Measurements from ENCODE around the gene MAFF.

The MAFF gene

GRCh38 chr22:38207898-38208432, 6.2 kb downstream of the MAFF start:
- Histone ChIP-seq H3K9me3 (ENCODE audit: insufficient read depth, low read length, severe bottlenecking) (no peaks in the 10 kb centered on the region), H3K9ac (ENCODE audit: low read depth, low read length) (no peak overlapping the region), H3K27ac (ENCODE audit: low read length) (no peak overlapping the region), H4K20me1 (ENCODE audit: insufficient read depth, low read length) (peaks cover 25% of the 10 kb centered on the region), H3K4me3 (ENCODE audit: low read depth in 1 of 2, low read length in 2 of 2) (no peak overlapping the region), H3K27me3 (ENCODE audit: insufficient read depth, low read length, poor library complexity) (peaks cover 2% of the 10 kb centered on the region), H3K79me2 (ENCODE audit: insufficient read depth, low read length) (no peaks in the 10 kb centered on the region), H3K4me1 (ENCODE audit: insufficient read depth, low read length) (peaks cover 15% of the 10 kb centered on the region), H2AFZ (ENCODE audit: low read depth, low read length) (no peak overlapping the region), H3K4me2 (ENCODE audit: insufficient read depth, low read length) (no peak overlapping the region), H3K36me3 (ENCODE audit: insufficient read depth, low read length) (no peaks in the 10 kb centered on the region)
- DNase-seq (no peak), ATAC-seq (ENCODE audit: insufficient read depth, low read depth) (no peak)
- TF ChIP-seq EZH2 (IDR thresholded peaks at IDR 0.05; ENCODE audit: borderline replicate concordance, low read depth, low read length, severe bottlenecking) (no peak), CTCF (IDR thresholded peaks at IDR 0.05; ENCODE audit: borderline replicate concordance, extremely low read depth, low read length, poor library complexity, severe bottlenecking) (no peak)

GRCh38 chr22:38208551-38208968, 6.8 kb downstream of the MAFF start:
- peaks cover 28% of the 10 kb centered on the region for H4K20me1 ChIP-seq (ENCODE audit: insufficient read depth, low read length)

GRCh38 chr22:38211556-38211955, 9.8 kb downstream of the MAFF start:
- DNase-seq (no peak), ATAC-seq (ENCODE audit: insufficient read depth, low read depth) (no peak)
- Histone ChIP-seq H3K9me3 (ENCODE audit: insufficient read depth, low read length, severe bottlenecking) (no peaks in the 10 kb centered on the region), H3K27me3 (ENCODE audit: insufficient read depth, low read length, poor library complexity) (no peaks in the 10 kb centered on the region), H3K9ac (ENCODE audit: low read depth, low read length) (no peak overlapping the region), H3K36me3 (ENCODE audit: insufficient read depth, low read length) (no peaks in the 10 kb centered on the region; the same call in 1 of the 2 replicates), H2AFZ (ENCODE audit: low read depth, low read length) (no peak overlapping the region), H4K20me1 (ENCODE audit: insufficient read depth, low read length) (peaks cover 8% of the 10 kb centered on the region; the same call in 1 of the 2 replicates), H3K79me2 (ENCODE audit: insufficient read depth, low read length) (no peaks in the 10 kb centered on the region), H3K4me2 (ENCODE audit: insufficient read depth, low read length) (no peak overlapping the region), H3K4me1 (ENCODE audit: insufficient read depth, low read length) (no peaks in the 10 kb centered on the region), H3K4me3 (ENCODE audit: low read depth in 1 of 2, low read length in 2 of 2) (no peak overlapping the region), H3K27ac (ENCODE audit: low read length) (no peak overlapping the region)
- no peak for TF ChIP-seq EZH2 (IDR thresholded peaks at IDR 0.05; ENCODE audit: borderline replicate concordance, low read depth, low read length, severe bottlenecking)
- no peak for TF ChIP-seq CTCF (IDR thresholded peaks at IDR 0.05; ENCODE audit: borderline replicate concordance, extremely low read depth, low read length, poor library complexity, severe bottlenecking)

More at GRCh38 chr22:38208551-38208968, 6.8 kb downstream of the MAFF start:
- no peak for TF ChIP-seq CTCF (IDR thresholded peaks at IDR 0.05; ENCODE audit: borderline replicate concordance, extremely low read depth, low read length, poor library complexity, severe bottlenecking)
- no peak for TF ChIP-seq EZH2 (IDR thresholded peaks at IDR 0.05; ENCODE audit: borderline replicate concordance, low read depth, low read length, severe bottlenecking)
- Histone ChIP-seq H2AFZ (ENCODE audit: low read depth, low read length) (no peak overlapping the region), H3K4me1 (ENCODE audit: insufficient read depth, low read length) (peaks cover 9% of the 10 kb centered on the region), H3K9ac (ENCODE audit: low read depth, low read length) (no peak overlapping the region), H3K9me3 (ENCODE audit: insufficient read depth, low read length, severe bottlenecking) (no peaks in the 10 kb centered on the region), H3K4me3 (ENCODE audit: low read depth in 1 of 2, low read length in 2 of 2) (no peak overlapping the region), H3K4me2 (ENCODE audit: insufficient read depth, low read length) (no peak overlapping the region), H3K79me2 (ENCODE audit: insufficient read depth, low read length) (no peaks in the 10 kb centered on the region), H3K36me3 (ENCODE audit: insufficient read depth, low read length) (no peaks in the 10 kb centered on the region), H3K27me3 (ENCODE audit: insufficient read depth, low read length, poor library complexity) (no peaks in the 10 kb centered on the region), H3K27ac (ENCODE audit: low read length) (no peak overlapping the region)
- no peak for ATAC-seq (ENCODE audit: insufficient read depth, low read depth)
- DNase-seq = no peak
